ENCODE data around the gene PNPLA2.

The PNPLA2 gene

GRCh38 chr11:828506-829175, 9.9 kb downstream of the PNPLA2 start:
- Histone ChIP-seq H3K27ac (ENCODE audit: low read depth, low read length) (no peak overlapping the region), H3K9me3 (ENCODE audit: insufficient read depth, low read depth, low read length) (no peaks in the 10 kb centered on the region), H3K9ac (ENCODE audit: low read depth, low read length) (no peak overlapping the region), H3K27me3 (ENCODE audit: insufficient read depth, low read length) (peaks cover 68% of the 10 kb centered on the region), H3K36me3 (ENCODE audit: insufficient read depth, low read length) (0 out of 2 replicates have a peak, but pooled peaks cover 3% of the 10 kb centered on the region), H3K4me1 (ENCODE audit: insufficient read depth, low read length) (peaks cover 32% of the 10 kb centered on the region), H3K4me3 (ENCODE audit: low read length) (peak overlapping the region; percentile 52)
- WGBS, result 52% methylated on average over 21 of the region's 21 CpGs

DNA sequence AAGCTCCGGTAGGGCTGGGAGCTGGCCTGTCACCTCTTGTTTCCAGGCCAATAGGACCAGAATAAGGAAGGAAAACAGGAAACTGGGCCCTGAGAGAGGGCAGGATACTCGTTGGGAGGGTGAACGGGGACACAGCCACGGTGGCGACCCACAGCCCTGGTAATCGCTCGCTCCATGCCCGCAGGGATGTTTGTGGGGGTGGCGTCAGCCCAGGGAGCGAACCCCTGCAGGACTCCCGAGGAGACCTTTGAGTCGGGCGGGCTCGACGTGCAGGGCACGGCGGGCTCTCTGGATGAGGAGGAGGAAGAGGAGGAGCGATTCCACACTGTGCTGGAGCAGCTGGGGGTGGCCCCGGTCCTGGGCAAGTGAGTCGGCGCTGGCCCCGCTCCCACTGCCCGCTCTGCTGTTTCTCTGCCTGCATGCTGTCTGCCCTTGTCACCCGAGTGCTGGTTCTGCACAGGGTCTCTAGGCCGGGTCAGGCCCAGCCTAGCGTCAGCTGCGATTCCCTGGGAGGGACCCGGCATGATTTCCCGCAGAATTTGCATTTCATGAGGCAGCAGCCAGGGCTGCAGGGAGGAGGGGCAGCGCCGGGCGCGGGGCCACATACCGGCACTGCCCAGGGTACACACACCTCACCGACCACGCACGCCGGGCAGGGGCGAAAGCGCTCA, 10.6 kb downstream of the PNPLA2 start:
- Histone ChIP-seq H3K27ac (ENCODE audit: low read depth, low read length) (no peak overlapping the region), H3K4me1 (ENCODE audit: insufficient read depth, low read length) (peaks cover 32% of the 10 kb centered on the region), H3K9ac (ENCODE audit: low read depth, low read length) (peak overlapping the region; percentile 41; the same call in 1 of the 2 replicates), H3K27me3 (ENCODE audit: insufficient read depth, low read length) (peaks cover 68% of the 10 kb centered on the region), H3K4me3 (ENCODE audit: low read length) (peak overlapping the region; percentile 52), H3K36me3 (ENCODE audit: insufficient read depth, low read length) (0 out of 2 replicates have a peak, but pooled peaks cover 3% of the 10 kb centered on the region), H3K9me3 (ENCODE audit: insufficient read depth, low read depth, low read length) (no peaks in the 10 kb centered on the region)
- 4% methylated on average over 40 of the region's 40 CpGs for WGBS

DNA sequence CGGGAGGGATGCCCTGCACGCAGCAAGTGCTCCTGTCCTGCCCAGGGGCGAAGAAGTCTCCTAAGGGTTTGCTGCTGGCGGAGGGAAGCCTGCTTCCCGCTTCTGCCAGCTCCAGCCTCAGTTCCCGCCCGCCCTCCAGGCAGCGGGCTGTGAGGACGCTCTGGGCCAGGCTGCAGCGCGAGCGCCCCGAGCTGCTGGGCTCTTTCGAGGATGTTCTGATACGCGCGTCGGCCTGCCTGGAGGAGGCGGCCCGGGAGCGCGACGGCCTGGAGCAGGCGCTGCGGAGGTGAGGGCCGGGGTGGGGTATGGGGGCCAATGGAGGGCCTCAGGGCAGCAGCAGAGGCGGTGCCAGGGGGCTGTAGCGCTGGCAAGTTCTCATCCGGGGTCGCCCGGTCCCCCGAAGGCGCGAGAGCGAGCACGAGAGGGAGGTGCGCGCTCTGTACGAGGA, 11.2 kb downstream of the PNPLA2 start:
- Histone ChIP-seq H3K4me1 (ENCODE audit: insufficient read depth, low read length) (peaks cover 32% of the 10 kb centered on the region), H3K9ac (ENCODE audit: low read depth, low read length) (peak overlapping the region; percentile 41; the same call in 1 of the 2 replicates), H3K27me3 (ENCODE audit: insufficient read depth, low read length) (peaks cover 68% of the 10 kb centered on the region), H3K9me3 (ENCODE audit: insufficient read depth, low read depth, low read length) (no peaks in the 10 kb centered on the region), H3K36me3 (ENCODE audit: insufficient read depth, low read length) (0 out of 2 replicates have a peak, but pooled peaks cover 3% of the 10 kb centered on the region), H3K27ac (ENCODE audit: low read depth, low read length) (no peak overlapping the region), H3K4me3 (ENCODE audit: low read length) (peak overlapping the region; percentile 52)
- WGBS, result 2% methylated on average over 39 of the region's 39 CpGs

DNA sequence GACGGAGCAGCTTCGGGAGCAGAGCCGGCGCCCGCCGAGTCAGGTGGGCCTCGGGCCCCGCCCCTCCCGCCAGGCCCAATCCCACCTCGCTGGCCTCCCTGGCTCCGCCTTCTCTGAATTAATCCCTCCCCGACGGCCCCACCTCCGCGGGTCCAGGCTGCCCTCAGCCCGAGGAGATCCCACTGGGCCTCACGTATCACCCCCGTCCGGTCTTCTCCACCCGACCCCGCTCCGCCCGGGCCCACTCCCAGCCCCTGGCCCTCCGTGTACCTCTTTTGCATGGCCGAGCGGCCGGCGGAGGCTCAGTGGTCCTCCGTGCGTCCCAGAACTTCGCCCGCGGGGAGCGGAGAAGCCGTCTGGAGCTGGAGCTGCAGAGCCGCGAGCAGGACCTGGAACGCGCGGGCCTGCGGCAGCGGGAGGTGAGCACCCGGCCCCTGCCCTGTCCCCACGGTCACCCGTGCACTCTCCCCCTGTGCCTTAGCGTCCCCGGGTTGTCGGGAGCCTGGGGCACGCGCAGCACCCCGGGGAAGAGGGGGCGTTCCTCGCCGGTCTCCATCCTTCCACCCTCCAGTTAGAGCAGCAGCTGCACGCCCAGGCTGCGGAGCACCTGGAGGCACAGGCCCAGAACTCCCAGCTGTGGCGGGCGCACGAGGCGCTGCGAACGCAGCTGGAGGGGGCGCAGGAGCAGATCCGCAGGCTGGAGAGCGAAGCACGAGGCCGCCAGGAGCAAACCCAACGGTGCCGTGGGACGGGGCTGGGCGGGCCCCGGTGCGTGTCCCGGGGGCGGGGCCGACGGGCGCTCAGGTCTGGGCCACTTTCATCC, 11.8 kb downstream of the PNPLA2 start:
- peaks cover 68% of the 10 kb centered on the region for H3K27me3 ChIP-seq (ENCODE audit: insufficient read depth, low read length)
- H3K4me1 ChIP-seq (ENCODE audit: insufficient read depth, low read length), result peaks cover 32% of the 10 kb centered on the region

GRCh38 chr11:831118-831864, 12.6 kb downstream of the PNPLA2 start:
- WGBS, result 9% methylated on average over 31 of the region's 31 CpGs
- Histone ChIP-seq H3K9ac (ENCODE audit: low read depth, low read length) (peak overlapping the region; percentile 55; the same call in 1 of the 2 replicates), H3K36me3 (ENCODE audit: insufficient read depth, low read length) (0 out of 2 replicates have a peak, but pooled peaks cover 2% of the 10 kb centered on the region), H3K4me1 (ENCODE audit: insufficient read depth, low read length) (peaks cover 32% of the 10 kb centered on the region), H3K4me3 (ENCODE audit: low read length) (peak overlapping the region; percentile 52), H3K27ac (ENCODE audit: low read depth, low read length) (no peak overlapping the region), H3K9me3 (ENCODE audit: insufficient read depth, low read depth, low read length) (no peaks in the 10 kb centered on the region), H3K27me3 (ENCODE audit: insufficient read depth, low read length) (peaks cover 60% of the 10 kb centered on the region)

More for the DNA sequence above, 11.8 kb downstream of the PNPLA2 start:
- Histone ChIP-seq H3K9me3 (ENCODE audit: insufficient read depth, low read depth, low read length) (no peaks in the 10 kb centered on the region), H3K36me3 (ENCODE audit: insufficient read depth, low read length) (no peaks in the 10 kb centered on the region), H3K9ac (ENCODE audit: low read depth, low read length) (peak overlapping the region; percentile 55; the same call in 1 of the 2 replicates), H3K4me3 (ENCODE audit: low read length) (peak overlapping the region; percentile 52), H3K27ac (ENCODE audit: low read depth, low read length) (no peak overlapping the region)
- 2% methylated on average over 75 of the region's 78 CpGs for WGBS

GRCh38 chr11:831961-832528, 13.3 kb downstream of the PNPLA2 start:
- Histone ChIP-seq H3K27ac (ENCODE audit: low read depth, low read length) (0 out of 2 replicates have a peak overlapping the region, but pooled peaks have one; percentile 33), H3K36me3 (ENCODE audit: insufficient read depth, low read length) (peaks cover 10% of the 10 kb centered on the region), H3K9me3 (ENCODE audit: insufficient read depth, low read depth, low read length) (no peaks in the 10 kb centered on the region), H3K27me3 (ENCODE audit: insufficient read depth, low read length) (peaks cover 53% of the 10 kb centered on the region), H3K4me1 (ENCODE audit: insufficient read depth, low read length) (peaks cover 32% of the 10 kb centered on the region), H3K4me3 (ENCODE audit: low read length) (peak overlapping the region; percentile 52), H3K9ac (ENCODE audit: low read depth, low read length) (0 out of 2 replicates have a peak overlapping the region, but pooled peaks have one; percentile 38)
- WGBS, result 30% methylated on average over 21 of the region's 23 CpGs

GRCh38 chr11:832529-833113, 13.9 kb downstream of the PNPLA2 start, which contains the start of gene CD151:
CD151 (plus strand) TSS chr11:832952; CDS start chr11:836070, 3,118 bp downstream.
- H3K27ac ChIP-seq (ENCODE audit: low read depth, low read length), result 0 out of 2 replicates have a peak within 1 kb of the TSS, but pooled peaks have one; percentile 33
- peak within 1 kb of the TSS; percentile 69 for H3K4me3 ChIP-seq (ENCODE audit: low read length)
- peaks cover 16% of the 10 kb centered on the region for H3K36me3 ChIP-seq (ENCODE audit: insufficient read depth, low read length)
- H3K27me3 ChIP-seq (ENCODE audit: insufficient read depth, low read length), result peaks cover 47% of the 10 kb centered on the region
- WGBS, result under 1% methylated on average over 46 of the region's 67 CpGs
- H3K9ac ChIP-seq (ENCODE audit: low read depth, low read length), result peak within 1 kb of the TSS; percentile 72
- peaks cover 30% of the 10 kb centered on the region for H3K4me1 ChIP-seq (ENCODE audit: insufficient read depth, low read length)
- H3K9me3 ChIP-seq (ENCODE audit: insufficient read depth, low read depth, low read length), result no peaks in the 10 kb centered on the region

DNA sequence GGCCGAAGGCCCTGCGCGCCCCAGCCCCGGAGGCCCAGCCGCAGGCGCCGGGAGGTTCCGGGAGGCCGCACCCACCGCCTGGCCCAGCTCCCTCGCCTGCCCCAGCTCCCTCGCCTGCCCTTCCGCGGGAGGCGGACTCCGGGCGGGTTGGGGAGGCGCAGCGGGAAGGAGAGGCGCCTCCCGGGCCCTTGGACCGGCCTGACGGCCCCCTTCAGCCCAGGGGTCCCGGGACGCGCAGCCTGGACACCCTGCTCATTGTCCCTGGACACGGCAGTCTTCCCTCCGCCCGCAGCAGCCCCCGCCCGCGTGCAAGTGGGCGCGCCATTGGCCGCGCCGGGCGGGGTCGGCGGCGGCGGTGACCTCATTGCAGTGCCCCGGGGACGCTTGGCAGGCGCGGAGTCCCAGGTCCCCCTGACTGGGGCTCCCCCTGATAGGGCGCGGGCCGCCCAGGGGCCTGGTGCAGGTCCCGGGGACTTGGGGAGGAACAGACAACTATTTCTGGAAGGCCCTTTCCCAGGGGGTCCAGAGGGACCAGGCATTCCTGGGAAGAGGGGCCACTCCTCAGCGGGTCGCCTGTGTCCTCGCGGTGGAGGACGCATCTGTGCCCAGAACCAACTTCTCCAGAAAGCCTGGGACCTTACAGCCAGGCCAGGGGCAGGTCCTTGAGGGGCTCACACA, 14.5 kb downstream of the PNPLA2 start:
- Histone ChIP-seq H3K9ac (ENCODE audit: low read depth, low read length) (peak overlapping the region; percentile 72), H3K4me3 (ENCODE audit: low read length) (peak overlapping the region; percentile 69), H3K36me3 (ENCODE audit: insufficient read depth, low read length) (peaks cover 20% of the 10 kb centered on the region), H3K27me3 (ENCODE audit: insufficient read depth, low read length) (peaks cover 41% of the 10 kb centered on the region), H3K9me3 (ENCODE audit: insufficient read depth, low read depth, low read length) (no peaks in the 10 kb centered on the region), H3K27ac (ENCODE audit: low read depth, low read length) (no peak overlapping the region), H3K4me1 (ENCODE audit: insufficient read depth, low read length) (peaks cover 24% of the 10 kb centered on the region)
- 1% methylated on average over 54 of the region's 55 CpGs for WGBS

- 51% methylated on average over 9 of the region's 9 CpGs for WGBS
- Histone ChIP-seq H3K36me3 (ENCODE audit: insufficient read depth, low read length) (peaks cover 26% of the 10 kb centered on the region), H3K9me3 (ENCODE audit: insufficient read depth, low read depth, low read length) (no peaks in the 10 kb centered on the region), H3K27ac (ENCODE audit: low read depth, low read length) (no peak overlapping the region), H3K9ac (ENCODE audit: low read depth, low read length) (no peak overlapping the region), H3K4me1 (ENCODE audit: insufficient read depth, low read length) (peaks cover 18% of the 10 kb centered on the region), H3K4me3 (ENCODE audit: low read length) (peak overlapping the region; percentile 69), H3K27me3 (ENCODE audit: insufficient read depth, low read length) (peaks cover 34% of the 10 kb centered on the region)
Measured at GRCh38 chr11:833849-834311, 15.2 kb downstream of the PNPLA2 start.

Measured in HUES64 (cell line).